IPS-15b (cell line): ENCODE results near the gene GRAMD1B.

Experiments
- H3K27me3 ChIP-seq: one replicate; pipeline ENCODE4 v1.6.1; 2013; ENCODE audit warnings: low read length; ENCODE audit not compliant: control insufficient read depth, insufficient read depth
- H3K36me3 ChIP-seq: one replicate; pipeline ENCODE4 v1.6.1; 2013; ENCODE audit warnings: low read length; ENCODE audit not compliant: control insufficient read depth, insufficient read depth
- H3K4me1 ChIP-seq: one replicate; pipeline ENCODE4 v1.6.1; 2013; ENCODE audit warnings: mild to moderate bottlenecking, low read length; ENCODE audit not compliant: control insufficient read depth, insufficient read depth
- H3K4me3 ChIP-seq: one replicate; pipeline ENCODE4 v1.5.1; 2013; ENCODE audit warnings: low read depth, low read length
- H3K9ac ChIP-seq: one replicate; pipeline ENCODE4 v1.6.1; 2013; ENCODE audit warnings: low read depth, mild to moderate bottlenecking, low read length
- H3K9me3 ChIP-seq: one replicate; pipeline ENCODE4 v1.6.1; 2013; ENCODE audit warnings: mild to moderate bottlenecking, low read length; ENCODE audit not compliant: control insufficient read depth, insufficient read depth

GRAMD1B gene

GRCh38 chr11:123470842-123471241, 40.8 kb downstream of the GRAMD1B start:
- H3K27me3 ChIP-seq: no peaks in the 10 kb centered on the region
- H3K36me3 ChIP-seq: no peaks in the 10 kb centered on the region
- peaks cover 2% of the 10 kb centered on the region for H3K4me1 ChIP-seq
- H3K9ac ChIP-seq: no peak overlapping the region
- no peaks in the 10 kb centered on the region for H3K9me3 ChIP-seq
- no peak overlapping the region for H3K4me3 ChIP-seq

DNA sequence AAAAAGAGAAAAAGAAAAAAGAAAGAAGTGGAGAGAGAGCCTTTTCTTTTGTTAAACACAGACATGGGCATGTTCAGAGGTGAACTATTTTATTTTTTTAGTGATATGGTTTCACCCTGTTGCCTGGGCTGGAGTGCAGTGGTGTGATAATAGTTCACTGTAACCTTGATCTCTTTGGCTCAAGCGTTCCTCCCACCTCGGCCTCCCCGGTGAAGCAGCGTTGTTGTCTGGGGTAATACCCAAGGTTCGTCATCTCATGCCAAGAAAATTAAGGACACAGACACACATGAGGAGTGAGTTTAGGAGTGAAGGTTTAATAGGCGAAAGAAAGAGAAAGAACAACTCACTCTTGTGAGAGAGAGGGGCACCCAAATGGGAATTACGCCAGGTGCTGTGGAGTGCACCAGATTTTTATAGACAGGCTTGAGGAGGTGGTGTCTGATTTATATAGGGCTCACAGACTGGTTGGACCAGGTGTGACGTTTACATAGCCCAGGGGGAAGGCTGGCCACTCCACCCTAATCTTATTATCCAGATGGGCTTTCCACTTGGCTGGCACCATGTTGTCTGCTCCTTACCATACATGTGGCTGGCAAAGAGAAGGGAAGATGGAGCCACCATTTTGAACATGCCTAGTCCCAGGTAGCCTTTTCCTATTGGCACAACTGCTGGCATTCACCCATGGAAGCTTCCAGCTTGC, 42.3 kb downstream of the GRAMD1B start:
- H3K9ac ChIP-seq: no peak overlapping the region
- H3K27me3 ChIP-seq: no peaks in the 10 kb centered on the region
- no peak overlapping the region for H3K4me3 ChIP-seq
- no peaks in the 10 kb centered on the region for H3K36me3 ChIP-seq
- H3K9me3 ChIP-seq: no peaks in the 10 kb centered on the region
- peaks cover 2% of the 10 kb centered on the region for H3K4me1 ChIP-seq

DNA sequence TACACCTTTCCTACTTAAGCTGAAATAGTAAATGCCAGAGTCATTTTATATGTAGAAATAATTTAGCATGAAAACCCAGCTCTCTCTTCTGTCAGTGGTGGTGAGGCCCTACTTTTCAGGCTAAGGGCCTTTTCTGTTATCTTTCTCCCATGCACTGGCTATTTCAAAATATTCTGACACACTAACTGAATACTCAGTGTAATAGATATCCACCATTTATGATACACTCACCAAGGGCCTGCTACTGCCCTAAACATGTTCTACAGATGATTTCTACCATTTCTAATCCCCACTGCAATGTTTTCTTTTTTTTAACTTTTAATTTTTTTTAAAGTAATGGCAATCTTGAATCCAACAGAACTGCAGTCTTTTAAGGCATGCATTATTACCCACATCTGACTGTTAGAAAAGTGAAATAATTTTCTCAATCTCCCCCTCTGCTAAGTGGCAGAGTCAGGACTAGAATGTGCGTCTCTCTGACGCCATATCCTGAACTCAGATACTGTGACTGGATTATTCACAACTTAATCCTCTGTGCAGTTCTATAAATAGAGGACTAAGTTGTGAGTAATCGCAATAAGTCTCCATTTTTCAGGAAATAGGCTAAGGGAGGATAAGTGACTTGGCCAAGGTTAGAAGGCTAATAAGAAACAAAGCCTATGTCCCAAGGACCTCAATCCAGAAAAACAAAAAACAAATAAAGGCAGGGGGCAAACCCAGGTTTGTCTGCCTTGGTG, 44.0 kb downstream of the GRAMD1B start:
- Histone ChIP-seq H3K36me3 (no peaks in the 10 kb centered on the region), H3K27me3 (no peaks in the 10 kb centered on the region), H3K4me3 (no peak overlapping the region), H3K9me3 (no peaks in the 10 kb centered on the region), H3K4me1 (peaks cover 2% of the 10 kb centered on the region), H3K9ac (no peak overlapping the region)

- Histone ChIP-seq H3K27me3 (no peaks in the 10 kb centered on the region), H3K9me3 (no peaks in the 10 kb centered on the region), H3K4me3 (no peak overlapping the region), H3K9ac (no peak overlapping the region), H3K36me3 (no peaks in the 10 kb centered on the region), H3K4me1 (peaks cover 2% of the 10 kb centered on the region)
These were observed 44.9 kb downstream of the GRAMD1B start for GRCh38 chr11:123474994-123475393.

- Histone ChIP-seq H3K9me3 (no peaks in the 10 kb centered on the region), H3K27me3 (no peaks in the 10 kb centered on the region), H3K9ac (no peak overlapping the region), H3K4me1 (peaks cover 2% of the 10 kb centered on the region), H3K4me3 (no peak overlapping the region), H3K36me3 (no peaks in the 10 kb centered on the region)
These were observed 45.4 kb downstream of the GRAMD1B start for GRCh38 chr11:123475469-123475868.

GRCh38 chr11:123477205-123477907, 47.3 kb downstream of the GRAMD1B start:
- Histone ChIP-seq H3K4me1 (peaks cover 2% of the 10 kb centered on the region), H3K9me3 (no peaks in the 10 kb centered on the region), H3K36me3 (no peaks in the 10 kb centered on the region), H3K4me3 (no peak overlapping the region), H3K9ac (no peak overlapping the region), H3K27me3 (no peaks in the 10 kb centered on the region)

GRCh38 chr11:123478352-123478987, 48.4 kb downstream of the GRAMD1B start:
- H3K4me1 ChIP-seq: peaks cover 2% of the 10 kb centered on the region
- H3K9me3 ChIP-seq: no peaks in the 10 kb centered on the region
- no peaks in the 10 kb centered on the region for H3K27me3 ChIP-seq
- no peak overlapping the region for H3K4me3 ChIP-seq
- H3K9ac ChIP-seq: no peak overlapping the region
- H3K36me3 ChIP-seq: no peaks in the 10 kb centered on the region

DNA sequence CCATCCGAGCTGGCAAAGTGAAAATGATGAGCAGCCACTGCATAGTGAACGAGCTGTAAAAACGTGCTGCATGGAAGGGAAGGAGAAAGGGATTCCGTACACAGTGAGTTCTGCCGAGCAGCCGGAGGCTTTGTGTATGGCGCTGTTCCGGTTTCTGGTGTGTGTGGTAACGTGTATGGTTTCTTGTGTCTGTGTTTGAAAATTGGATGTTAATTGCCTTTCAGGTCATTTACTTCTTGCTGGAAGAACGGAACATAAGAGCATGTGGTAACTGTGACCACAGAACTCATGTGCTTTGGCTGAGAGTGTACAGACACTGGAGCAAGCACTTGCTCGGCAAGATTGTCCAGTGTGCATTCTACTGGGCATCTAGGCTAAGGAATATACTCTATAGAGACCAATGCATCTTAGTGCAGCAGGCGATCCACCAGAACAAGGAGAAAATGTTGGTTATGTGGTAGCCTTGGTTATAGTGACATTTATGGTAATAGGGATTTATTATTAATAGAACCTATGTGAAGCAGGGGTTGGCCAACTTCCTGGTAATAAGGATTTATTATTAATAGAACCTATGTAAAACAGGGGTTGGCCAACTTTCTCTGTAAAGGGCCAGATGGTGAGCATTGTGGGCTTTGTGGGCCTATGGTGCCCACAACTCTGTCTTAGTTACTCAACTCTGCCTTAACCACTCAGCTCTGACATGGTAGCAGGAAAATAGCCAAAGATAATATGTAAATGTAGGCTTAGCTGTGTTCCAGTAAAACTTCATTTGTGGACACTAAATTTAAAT, 49.2 kb downstream of the GRAMD1B start:
- H3K4me1 ChIP-seq: peaks cover 2% of the 10 kb centered on the region
- no peak overlapping the region for H3K9ac ChIP-seq

GRCh38 chr11:123480290-123480815, 50.3 kb downstream of the GRAMD1B start:
- no peaks in the 10 kb centered on the region for H3K36me3 ChIP-seq
- H3K4me1 ChIP-seq: peaks cover 1% of the 10 kb centered on the region
- H3K9ac ChIP-seq: no peak overlapping the region
- no peaks in the 10 kb centered on the region for H3K9me3 ChIP-seq
- H3K4me3 ChIP-seq: no peak overlapping the region
- H3K27me3 ChIP-seq: no peaks in the 10 kb centered on the region

More for the DNA sequence above, 49.2 kb downstream of the GRAMD1B start:
- Histone ChIP-seq H3K27me3 (no peaks in the 10 kb centered on the region), H3K4me3 (no peak overlapping the region), H3K9me3 (no peaks in the 10 kb centered on the region), H3K36me3 (no peaks in the 10 kb centered on the region)

GRCh38 chr11:123480882-123481281, 50.8 kb downstream of the GRAMD1B start:
- no peak overlapping the region for H3K4me3 ChIP-seq
- no peaks in the 10 kb centered on the region for H3K27me3 ChIP-seq
- H3K4me1 ChIP-seq: no peaks in the 10 kb centered on the region
- no peaks in the 10 kb centered on the region for H3K36me3 ChIP-seq
- no peaks in the 10 kb centered on the region for H3K9me3 ChIP-seq
- no peak overlapping the region for H3K9ac ChIP-seq

DNA sequence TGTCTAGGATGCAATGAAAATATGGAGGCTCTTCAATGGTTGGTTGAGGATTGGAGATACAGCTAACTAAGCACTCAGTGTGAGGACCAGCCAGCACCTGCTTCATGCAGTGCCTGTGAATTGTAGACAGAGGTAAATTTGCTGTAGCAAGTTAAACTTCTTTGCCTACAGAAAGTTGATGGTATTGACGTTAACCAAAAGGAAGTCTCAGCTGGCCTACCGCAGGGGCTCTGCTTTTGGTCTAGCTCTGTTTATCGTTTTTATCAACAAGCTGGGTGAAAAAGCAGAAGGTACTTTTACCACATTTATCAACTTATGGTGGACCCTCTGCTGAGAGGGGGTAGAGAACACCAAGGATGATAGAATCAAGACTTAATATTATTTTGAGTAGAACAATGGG, 51.6 kb downstream of the GRAMD1B start:
- Histone ChIP-seq H3K4me3 (no peak overlapping the region), H3K27me3 (no peaks in the 10 kb centered on the region), H3K9me3 (no peaks in the 10 kb centered on the region), H3K4me1 (no peaks in the 10 kb centered on the region), H3K36me3 (no peaks in the 10 kb centered on the region), H3K9ac (no peak overlapping the region)
